ENCODE measurements around the gene HBA1.
"Not testable (repeated sequence)": the region's sequence is repeated elsewhere in the genome, so short reads cannot be mapped to it uniquely, and the experiment has no call there.

The HBA1 gene

DNA sequence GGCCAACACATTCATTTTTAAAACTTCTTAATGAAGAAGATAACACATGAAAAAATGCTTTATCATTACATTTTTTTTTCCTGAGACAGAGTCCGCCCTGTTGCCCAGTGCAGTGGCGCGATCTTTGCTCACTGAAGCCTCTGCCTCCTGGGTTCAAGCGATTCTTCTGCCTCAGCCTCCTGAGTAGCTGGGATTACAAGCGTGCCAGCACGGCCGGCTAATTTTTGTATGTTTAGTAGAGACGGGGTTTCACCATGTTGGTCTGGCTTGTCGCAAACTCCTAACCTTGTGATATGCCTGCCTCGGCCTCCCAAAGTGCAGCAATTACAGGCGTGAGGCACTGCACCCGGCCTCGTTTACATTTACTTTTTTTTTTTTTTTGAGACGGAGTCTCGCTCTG lies 17.0 kb downstream of the HBA1 start:
- in situ Hi-C loops (cut with MboI; ENCODE audit: low sequenced_read_pairs), result no loop called here

DNA sequence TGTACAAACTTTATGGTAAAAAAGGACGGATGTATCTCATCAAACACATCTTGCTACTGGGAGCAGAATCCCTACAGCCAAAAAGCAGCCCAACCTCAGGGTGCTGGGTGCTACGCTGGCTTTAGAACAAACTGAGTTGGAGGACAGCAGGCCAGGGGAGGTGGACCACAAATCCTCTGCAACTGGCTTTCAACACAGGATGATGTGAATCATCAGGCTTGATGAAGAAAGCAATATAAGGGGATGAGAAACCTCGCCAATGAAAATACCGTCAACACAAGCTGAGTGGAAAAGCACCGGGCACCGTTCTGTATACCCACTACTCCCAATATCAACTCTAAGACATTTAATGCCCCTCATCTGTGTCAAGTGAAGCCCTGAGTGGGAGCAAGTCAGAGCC lies 18.0 kb downstream of the HBA1 start:
- in situ Hi-C loops (cut with MboI; ENCODE audit: low sequenced_read_pairs), result no loop called here

DNA sequence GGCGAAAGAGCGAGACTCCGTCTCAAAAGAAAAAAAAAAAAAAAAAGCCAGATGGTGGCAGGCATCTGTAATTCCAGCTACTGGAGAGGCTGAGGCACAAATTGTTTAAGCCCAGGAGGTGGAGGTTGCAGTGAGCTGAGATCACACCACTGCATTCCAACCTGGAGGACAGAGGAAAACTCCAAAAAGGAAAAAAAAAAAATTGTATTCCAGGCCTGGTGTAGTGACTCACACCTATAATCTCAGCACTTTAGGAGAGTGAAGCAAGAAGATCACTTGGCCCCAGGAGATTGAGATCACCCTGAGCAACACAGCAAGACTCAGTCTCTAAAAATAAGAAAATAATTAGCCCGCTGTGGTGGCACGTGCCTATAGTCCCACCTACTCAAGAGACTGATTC lies 23.9 kb downstream of the HBA1 start:
- in situ Hi-C loops (cut with MboI; ENCODE audit: low sequenced_read_pairs), result no loop called here

DNA sequence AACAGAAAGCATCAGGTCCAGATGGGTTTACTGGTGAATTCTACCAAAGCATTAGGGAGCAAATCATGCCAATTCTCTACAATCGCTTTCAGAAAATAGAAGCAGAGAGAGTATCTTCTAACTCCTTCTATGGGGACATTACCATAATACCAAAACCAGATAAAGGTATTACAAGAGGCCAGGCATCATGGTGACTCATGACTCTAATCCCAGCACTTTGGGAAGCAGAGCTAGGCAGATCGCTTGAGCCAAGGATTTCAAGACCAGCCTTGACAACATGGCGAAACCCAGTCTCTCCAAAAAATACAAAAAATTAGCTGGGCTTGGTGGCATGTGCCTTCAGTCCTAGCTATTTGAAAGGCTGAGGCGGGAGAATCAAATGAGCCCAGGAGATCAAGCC lies 26.8 kb downstream of the HBA1 start:
- in situ Hi-C loops (cut with MboI; ENCODE audit: low sequenced_read_pairs), result no loop called here

DNA sequence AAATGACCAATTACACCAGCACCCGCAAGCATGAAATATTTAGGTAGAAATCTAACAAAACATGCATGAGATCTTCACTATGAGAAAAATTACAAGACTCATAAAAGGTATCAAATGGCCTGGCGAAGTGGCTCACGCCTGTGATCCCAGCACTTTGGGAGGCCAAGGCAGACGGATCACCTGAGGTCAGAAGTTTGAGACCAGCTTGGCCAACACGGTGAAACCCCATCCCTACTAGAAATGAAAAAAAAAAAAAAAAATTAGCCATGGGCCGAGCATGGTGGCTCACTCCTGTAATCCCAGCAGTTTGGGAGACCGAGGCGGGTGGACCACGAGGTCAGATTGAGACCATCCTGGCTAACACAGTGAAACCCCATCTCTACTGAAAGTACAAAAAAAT lies 27.6 kb downstream of the HBA1 start:
- in situ Hi-C loops (cut with MboI; ENCODE audit: low sequenced_read_pairs), result not testable (repeated sequence)

DNA sequence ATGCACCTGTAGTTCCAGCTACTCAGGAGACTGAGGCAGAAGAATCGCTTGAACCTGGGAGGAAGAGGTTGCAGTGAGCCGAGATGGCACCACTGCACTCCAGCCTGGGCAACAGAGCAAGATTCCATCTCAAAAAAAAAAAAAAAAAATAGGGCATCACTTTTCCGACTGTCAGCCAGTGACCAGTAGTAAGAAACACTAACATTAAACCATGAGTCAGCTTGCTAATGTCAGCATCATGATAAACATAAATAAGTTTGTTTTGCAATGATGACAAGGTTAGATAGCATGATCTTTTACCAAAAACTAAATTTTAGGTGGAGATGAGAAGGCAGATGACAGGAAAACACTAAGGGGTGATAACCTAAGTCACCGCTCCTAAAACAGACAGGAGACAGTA lies 32.9 kb downstream of the HBA1 start:
- in situ Hi-C loops (cut with MboI; ENCODE audit: low sequenced_read_pairs), result not testable (repeated sequence)

DNA sequence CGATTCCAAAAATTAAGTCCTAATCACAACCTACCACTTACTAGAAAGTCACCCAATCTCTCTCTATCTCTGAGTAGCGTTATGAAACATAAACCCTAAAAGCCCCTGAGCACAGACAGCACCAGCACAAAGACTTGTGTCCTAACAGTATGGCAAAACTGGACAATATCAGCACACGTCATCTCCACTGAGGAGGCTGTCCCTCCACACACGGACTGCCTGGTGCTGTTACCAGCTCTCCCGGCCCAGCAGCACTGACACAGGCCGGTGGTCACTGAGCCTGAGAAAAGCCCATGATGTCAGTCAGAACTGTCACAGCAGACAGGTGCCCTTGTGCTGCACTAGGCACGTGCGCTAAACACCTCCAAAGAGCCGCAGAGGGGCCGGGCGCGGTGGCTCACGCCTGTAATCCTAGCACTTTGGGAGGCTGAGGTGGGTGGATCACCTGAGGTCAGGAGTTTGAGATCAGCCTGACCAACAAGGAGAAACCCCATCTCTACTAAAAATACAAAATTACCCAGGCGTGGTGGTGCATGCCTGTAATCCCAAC lies 35.2 kb downstream of the HBA1 start:
- in situ Hi-C loops (cut with MboI; ENCODE audit: low sequenced_read_pairs), result not testable (repeated sequence)

DNA sequence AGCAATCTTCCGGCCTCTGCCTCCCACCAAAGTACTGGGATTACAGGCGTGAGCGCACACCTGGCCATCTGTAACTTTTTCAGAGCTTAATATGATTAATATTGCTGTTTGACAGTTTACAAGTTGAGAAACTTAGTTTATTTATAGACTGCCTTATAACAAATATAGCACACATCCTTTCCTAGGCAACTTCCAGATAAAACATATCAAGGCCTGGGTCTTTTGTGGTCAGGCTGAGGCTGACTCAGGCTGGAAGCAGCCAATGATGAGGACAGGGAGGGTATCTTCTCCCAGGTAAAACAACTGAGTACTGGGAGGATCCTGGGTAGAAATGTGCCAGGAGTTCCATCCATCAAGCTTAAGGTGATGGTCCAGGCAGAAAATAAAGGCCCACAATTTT lies 36.5 kb downstream of the HBA1 start:
- in situ Hi-C loops (cut with MboI; ENCODE audit: low sequenced_read_pairs), result no loop called here

DNA sequence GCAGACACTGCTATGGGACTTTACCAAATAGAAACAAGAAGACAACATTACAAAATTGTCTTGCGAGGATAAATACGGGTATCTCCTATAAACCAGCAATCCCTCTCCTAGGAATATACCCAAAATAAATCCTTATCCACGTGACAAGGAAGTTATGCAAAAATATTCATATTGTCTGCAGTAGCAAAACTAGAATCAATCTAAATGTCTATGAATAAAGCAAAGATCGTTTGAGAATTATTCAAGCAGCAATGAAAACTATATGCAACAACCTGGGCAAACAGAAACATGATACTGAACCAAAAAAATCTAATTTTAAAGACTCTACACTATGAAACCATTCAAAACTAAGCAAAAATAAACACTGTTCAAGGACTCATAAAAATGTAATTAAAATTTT lies 43.5 kb downstream of the HBA1 start:
- in situ Hi-C loops (cut with MboI; ENCODE audit: low sequenced_read_pairs), result no loop called here

All from hTERT RPE-1 (cell line).